HepG2 (cell line): ENCODE results near the gene SEPHS1. TPM values are rescaled to one million over a fixed set of nuclear protein-coding genes. Genes with fewer than 3 reads are reported as not detected.

Source experiments
- ARID4A ChIP-seq: sonication (generic); formaldehyde crosslinking; IDR thresholded peaks from 2 replicates; pipeline ENCODE4 v1.5.0; 2020; ENCODE audit warnings: mild to moderate bottlenecking, missing genetic modification reagents, borderline replicate concordance
- FOXC1 ChIP-seq: sonication (generic); formaldehyde crosslinking; IDR thresholded peaks from 2 replicates; pipeline ENCODE4 v1.8.0; 2022; ENCODE audit warnings: mild to moderate bottlenecking, missing genetic modification reagents, borderline replicate concordance
- HCFC1 ChIP-seq: fragments of 150-350 bp; IDR thresholded peaks from 2 replicates; pipeline ENCODE4 v1.6.1; 2014; ENCODE audit warnings: low read depth, low read length
- HNRNPL ChIP-seq: fragments of 200-400 bp; formaldehyde crosslinking; IDR thresholded peaks from 2 replicates; pipeline ENCODE4 v1.6.1; 2017; ENCODE audit warnings: mild to moderate bottlenecking, low read depth, low read length
- KAT2B ChIP-seq: fragments of 150-350 bp; IDR thresholded peaks from 2 replicates; pipeline ENCODE4 v1.6.1; 2014; ENCODE audit warnings: low read depth, low read length, borderline replicate concordance
- MAF1 ChIP-seq: sonication (generic); formaldehyde crosslinking; IDR thresholded peaks from 2 replicates; pipeline ENCODE4 v1.5.0; 2020; ENCODE audit warnings: missing genetic modification reagents, borderline replicate concordance
- NR2C2 ChIP-seq: sonication (generic); formaldehyde crosslinking; IDR thresholded peaks from 2 replicates; pipeline ENCODE4 v1.4.0; 2020; ENCODE audit warnings: missing genetic modification reagents, mild to moderate bottlenecking, moderate library complexity, borderline replicate concordance
- REPIN1 ChIP-seq: sonication (generic); formaldehyde crosslinking; IDR thresholded peaks from 2 replicates; pipeline ENCODE4 v1.8.0; 2022; ENCODE audit warnings: missing genetic modification reagents, low read depth, mild to moderate bottlenecking, borderline replicate concordance
- SCMH1 ChIP-seq: sonication (generic); formaldehyde crosslinking; IDR thresholded peaks from 2 replicates; pipeline ENCODE4 v1.9.0; 2021; ENCODE audit warnings: missing genetic modification reagents, mild to moderate bottlenecking, borderline replicate concordance
- SMAD9 ChIP-seq: sonication (generic); formaldehyde crosslinking; IDR thresholded peaks from 2 replicates; pipeline ENCODE4 v1.5.1; 2020; ENCODE audit warnings: mild to moderate bottlenecking, missing genetic modification reagents
- SRY ChIP-seq: sonication (generic); formaldehyde crosslinking; IDR thresholded peaks from 2 replicates; pipeline ENCODE4 v1.8.0; 2022; ENCODE audit warnings: mild to moderate bottlenecking, missing genetic modification reagents
- ZKSCAN5 ChIP-seq: sonication (generic); formaldehyde crosslinking; IDR thresholded peaks from 2 replicates; pipeline ENCODE4 v1.5.1; 2020; ENCODE audit warnings: mild to moderate bottlenecking, missing genetic modification reagents
- ZNF10 ChIP-seq: sonication (generic); formaldehyde crosslinking; IDR thresholded peaks from 2 replicates; pipeline ENCODE4 v1.4.0; 2020; ENCODE audit warnings: mild to moderate bottlenecking, low read depth, missing genetic modification reagents, borderline replicate concordance
- ZNF605 ChIP-seq: sonication (generic); formaldehyde crosslinking; IDR thresholded peaks from 2 replicates; pipeline ENCODE4 v1.8.0; 2022; ENCODE audit warnings: mild to moderate bottlenecking, missing genetic modification reagents
- ZNF703 ChIP-seq: sonication (generic); formaldehyde crosslinking; IDR thresholded peaks from 2 replicates; pipeline ENCODE4 v1.5.1; 2020; ENCODE audit warnings: missing genetic modification reagents, mild to moderate bottlenecking, moderate library complexity, borderline replicate concordance
- polyA plus RNA-seq, 8 experiments: library from polyadenylated mRNA; depleted of rRNA in 3 of 8; stranded (reverse) in 7 of 8; unstranded in 1 of 8; fragments of >200 nt; fragmentation: Illumina TruSeq in 4 of 8; extraction: Trizol in 4 of 8; gene quantifications; 2 replicates each; pipeline versions ENCODE4 v1.2.1 to v1.2.3, GENCODE V29; 2011 to 2016; ENCODE audit warnings: low read depth in 4 of 8, missing spikeins in 1 of 8, mixed read lengths in 1 of 8; ENCODE audit not compliant: insufficient read depth in 1 of 8
- total RNA-seq, 5 experiments: library from RNA; depleted of rRNA; stranded (reverse); fragments of >200 nt; fragmentation: Illumina TruSeq; extraction: Trizol; gene quantifications; 2 replicates each; pipeline ENCODE4 v1.2.3, GENCODE V29; 2016; ENCODE audit warnings: low read depth in 1 of 5
- TF ChIP-seq, protein P1 (sequence below): sonication (generic); formaldehyde crosslinking; IDR thresholded peaks from 2 replicates; pipeline ENCODE4 v1.4.0; 2020; ENCODE audit warnings: missing genetic modification reagents
- TF ChIP-seq, protein P2 (sequence below): sonication (generic); formaldehyde crosslinking; IDR thresholded peaks from 2 replicates; pipeline ENCODE4 v1.8.1; 2023; ENCODE audit warnings: mild to moderate bottlenecking, missing genetic modification reagents
- TF ChIP-seq, protein P3 (sequence below): sonication (generic); formaldehyde crosslinking; IDR thresholded peaks from 2 replicates; pipeline ENCODE4 v1.8.1; 2023; ENCODE audit warnings: mild to moderate bottlenecking, inconsistent platforms, moderate library complexity, missing genetic modification reagents, borderline replicate concordance

SEPHS1 gene
- total and polyA plus RNA-seq, 2 of the 13 experiments (the other 11 are each of a cell fraction or from before 2014, with no cell fraction given): 57.8 to 61.5 TPM

GRCh38 chr10:13299437-13300287 lies 48.4 kb downstream of the SEPHS1 start, which contains the start of gene PHYH (continued):
- peak; percentile 16; the same call in 1 of the 2 replicates for TF ChIP-seq ZNF703 (CRISPR knock-in tag)
- no peak for TF ChIP-seq ZNF10 (CRISPR knock-in tag)
- TF ChIP-seq, protein P1, sequence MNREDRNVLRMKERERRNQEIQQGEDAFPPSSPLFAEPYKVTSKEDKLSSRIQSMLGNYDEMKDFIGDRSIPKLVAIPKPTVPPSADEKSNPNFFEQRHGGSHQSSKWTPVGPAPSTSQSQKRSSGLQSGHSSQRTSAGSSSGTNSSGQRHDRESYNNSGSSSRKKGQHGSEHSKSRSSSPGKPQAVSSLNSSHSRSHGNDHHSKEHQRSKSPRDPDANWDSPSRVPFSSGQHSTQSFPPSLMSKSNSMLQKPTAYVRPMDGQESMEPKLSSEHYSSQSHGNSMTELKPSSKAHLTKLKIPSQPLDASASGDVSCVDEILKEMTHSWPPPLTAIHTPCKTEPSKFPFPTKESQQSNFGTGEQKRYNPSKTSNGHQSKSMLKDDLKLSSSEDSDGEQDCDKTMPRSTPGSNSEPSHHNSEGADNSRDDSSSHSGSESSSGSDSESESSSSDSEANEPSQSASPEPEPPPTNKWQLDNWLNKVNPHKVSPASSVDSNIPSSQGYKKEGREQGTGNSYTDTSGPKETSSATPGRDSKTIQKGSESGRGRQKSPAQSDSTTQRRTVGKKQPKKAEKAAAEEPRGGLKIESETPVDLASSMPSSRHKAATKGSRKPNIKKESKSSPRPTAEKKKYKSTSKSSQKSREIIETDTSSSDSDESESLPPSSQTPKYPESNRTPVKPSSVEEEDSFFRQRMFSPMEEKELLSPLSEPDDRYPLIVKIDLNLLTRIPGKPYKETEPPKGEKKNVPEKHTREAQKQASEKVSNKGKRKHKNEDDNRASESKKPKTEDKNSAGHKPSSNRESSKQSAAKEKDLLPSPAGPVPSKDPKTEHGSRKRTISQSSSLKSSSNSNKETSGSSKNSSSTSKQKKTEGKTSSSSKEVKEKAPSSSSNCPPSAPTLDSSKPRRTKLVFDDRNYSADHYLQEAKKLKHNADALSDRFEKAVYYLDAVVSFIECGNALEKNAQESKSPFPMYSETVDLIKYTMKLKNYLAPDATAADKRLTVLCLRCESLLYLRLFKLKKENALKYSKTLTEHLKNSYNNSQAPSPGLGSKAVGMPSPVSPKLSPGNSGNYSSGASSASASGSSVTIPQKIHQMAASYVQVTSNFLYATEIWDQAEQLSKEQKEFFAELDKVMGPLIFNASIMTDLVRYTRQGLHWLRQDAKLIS (CRISPR knock-in tag): no peak
- TF ChIP-seq SRY: peak; percentile 67; the same call in 1 of the 2 replicates
- no peak for TF ChIP-seq ZKSCAN5 (CRISPR knock-in tag)
- TF ChIP-seq, protein P2, sequence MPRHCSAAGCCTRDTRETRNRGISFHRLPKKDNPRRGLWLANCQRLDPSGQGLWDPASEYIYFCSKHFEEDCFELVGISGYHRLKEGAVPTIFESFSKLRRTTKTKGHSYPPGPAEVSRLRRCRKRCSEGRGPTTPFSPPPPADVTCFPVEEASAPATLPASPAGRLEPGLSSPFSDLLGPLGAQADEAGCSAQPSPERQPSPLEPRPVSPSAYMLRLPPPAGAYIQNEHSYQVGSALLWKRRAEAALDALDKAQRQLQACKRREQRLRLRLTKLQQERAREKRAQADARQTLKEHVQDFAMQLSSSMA (CRISPR knock-in tag): 0 out of 2 replicates have a peak, but pooled peaks have one; percentile 47
- TF ChIP-seq, protein P3, sequence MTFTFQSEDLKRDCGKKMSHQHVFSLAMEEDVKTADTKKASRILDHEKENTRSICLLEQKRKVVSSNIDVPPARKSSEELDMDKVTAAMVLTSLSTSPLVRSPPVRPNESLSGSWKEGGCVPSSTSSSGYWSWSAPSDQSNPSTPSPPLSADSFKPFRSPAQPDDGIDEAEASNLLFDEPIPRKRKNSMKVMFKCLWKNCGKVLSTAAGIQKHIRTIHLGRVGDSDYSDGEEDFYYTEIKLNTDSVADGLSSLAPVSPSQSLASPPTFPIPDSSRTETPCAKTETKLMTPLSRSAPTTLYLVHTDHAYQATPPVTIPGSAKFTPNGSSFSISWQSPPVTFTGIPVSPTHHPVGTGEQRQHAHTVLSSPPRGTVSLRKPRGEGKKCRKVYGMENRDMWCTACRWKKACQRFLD (CRISPR knock-in tag): peak; percentile 58; the same call in 1 of the 2 replicates
- TF ChIP-seq SMAD9 (CRISPR knock-in tag): no peak
- 0 out of 2 replicates have a peak, but pooled peaks have one; percentile 55 for TF ChIP-seq MAF1 (CRISPR knock-in tag)
- peak; percentile 38; the same call in 1 of the 2 replicates for TF ChIP-seq ZNF605 (CRISPR knock-in tag)
- peak; percentile 85; the same call in 1 of the 2 replicates for TF ChIP-seq HNRNPL
- peak; percentile 82 for TF ChIP-seq FOXC1 (CRISPR knock-in tag)
- TF ChIP-seq KAT2B: no peak
- peak; percentile 12; the same call in 1 of the 2 replicates for TF ChIP-seq HCFC1
- peak; percentile 84 for TF ChIP-seq NR2C2 (CRISPR knock-in tag)
- peak; percentile 83 for TF ChIP-seq ARID4A (CRISPR knock-in tag)
- TF ChIP-seq REPIN1 (CRISPR knock-in tag): peak; percentile 48; the same call in 1 of the 2 replicates
- TF ChIP-seq SCMH1 (CRISPR knock-in tag): no peak
